Prostate gland (tissue), 2 donors: ENCODE data around the gene TFAM. TPM values are rescaled to one million over a fixed set of nuclear protein-coding genes. Genes with fewer than 3 reads are reported as not detected.

Experiments
- DNase-seq: peaks from one replicate; pipeline ENCODE4 v3.0.0-alpha.2; 2019; ENCODE audit warnings: low spot score
- H3K27ac ChIP-seq, 2 donors: fragments of 200-600 bp; sonication (generic); 2 replicates each; pipeline ENCODE4 v1.5.1; 2017 to 2019
- H3K27me3 ChIP-seq: fragments of 200-600 bp; sonication (generic); replicated peaks from 2 replicates; pipeline ENCODE4 v1.5.1; 2019; ENCODE audit not compliant: insufficient read depth
- H3K36me3 ChIP-seq, 2 donors: fragments of 200-600 bp; sonication (generic); 1 replicate in 1 of 2; 2 replicates in 1 of 2; pipeline versions ENCODE4 v1.5.1 to v1.8.1; 2017 to 2019
- H3K4me1 ChIP-seq: fragments of 200-600 bp; sonication (generic); replicated peaks from 2 replicates; pipeline ENCODE4 v1.5.1; 2019
- H3K4me3 ChIP-seq, 2 donors: fragments of 200-600 bp; sonication (generic); 2 replicates each; pipeline ENCODE4 v1.5.1; 2017 to 2019
- H3K9me3 ChIP-seq: fragments of 200-600 bp; sonication (generic); 2 replicates; pipeline ENCODE4 v1.5.1; 2017
- POLR2A ChIP-seq: fragments of 450-650 bp; IDR thresholded peaks from one replicate; pipeline ENCODE4 v1.6.1; 2016; ENCODE audit warnings: antibody characterized with exemption, mild to moderate bottlenecking
- POLR2AphosphoS5 ChIP-seq: sonication (generic); formaldehyde crosslinking; IDR thresholded peaks from one replicate; pipeline ENCODE4 v1.6.1; 2017; ENCODE audit warnings: antibody characterized with exemption
- WGBS: methylation state at CpG from one replicate; pipeline ENCODE4 v1.1.5; 2018; 5-methylcytosine and 5-hydroxymethylcytosine counted together
- intact Hi-C: fragments of 100-400 bp; cut with DNase I; formaldehyde crosslinking; loops from one replicate; pipeline ENCODE4 v1.14.2; 2022
- total RNA-seq, 2 donors: library from RNA; depleted of rRNA; stranded (reverse); fragments of >200 nt; gene quantifications; one replicate each; pipeline ENCODE4 v1.1.0, GENCODE V29; 2016
- TF ChIP-seq, protein P1 (sequence below), 4 experiments: fragments of 200-600 bp in 2 of 4; fragments of 450-650 bp in 2 of 4; sonication (generic) in 2 of 4; IDR thresholded peaks; 1 replicate in 3 of 4; 2 replicates in 1 of 4; pipeline ENCODE4 v1.5.1; 2016 to 2019; ENCODE audit warnings: antibody characterized with exemption in 4 of 4, mild to moderate bottlenecking in 2 of 4, moderate library complexity in 2 of 4

The TFAM gene
- total RNA-seq, 2 donors from 2014 or later, result 21.0 to 24.4 TPM

GRCh38 chr10:58397830-58398229 is 12.6 kb downstream of the TFAM start:
- intact Hi-C loops, result no loop called here
- no peak for DNase-seq
- H3K27ac ChIP-seq, result no peak overlapping the region
- no peaks in the 10 kb centered on the region for H3K36me3 ChIP-seq
- H3K4me3 ChIP-seq, result no peak overlapping the region
- WGBS, result 96% methylated on average over 3 of the region's 3 CpGs
- no peaks in the 10 kb centered on the region for H3K4me1 ChIP-seq
- no peaks in the 10 kb centered on the region for H3K27me3 ChIP-seq
- no peaks in the 10 kb centered on the region for H3K9me3 ChIP-seq
- no peak for TF ChIP-seq POLR2A
- TF ChIP-seq, protein P1, sequence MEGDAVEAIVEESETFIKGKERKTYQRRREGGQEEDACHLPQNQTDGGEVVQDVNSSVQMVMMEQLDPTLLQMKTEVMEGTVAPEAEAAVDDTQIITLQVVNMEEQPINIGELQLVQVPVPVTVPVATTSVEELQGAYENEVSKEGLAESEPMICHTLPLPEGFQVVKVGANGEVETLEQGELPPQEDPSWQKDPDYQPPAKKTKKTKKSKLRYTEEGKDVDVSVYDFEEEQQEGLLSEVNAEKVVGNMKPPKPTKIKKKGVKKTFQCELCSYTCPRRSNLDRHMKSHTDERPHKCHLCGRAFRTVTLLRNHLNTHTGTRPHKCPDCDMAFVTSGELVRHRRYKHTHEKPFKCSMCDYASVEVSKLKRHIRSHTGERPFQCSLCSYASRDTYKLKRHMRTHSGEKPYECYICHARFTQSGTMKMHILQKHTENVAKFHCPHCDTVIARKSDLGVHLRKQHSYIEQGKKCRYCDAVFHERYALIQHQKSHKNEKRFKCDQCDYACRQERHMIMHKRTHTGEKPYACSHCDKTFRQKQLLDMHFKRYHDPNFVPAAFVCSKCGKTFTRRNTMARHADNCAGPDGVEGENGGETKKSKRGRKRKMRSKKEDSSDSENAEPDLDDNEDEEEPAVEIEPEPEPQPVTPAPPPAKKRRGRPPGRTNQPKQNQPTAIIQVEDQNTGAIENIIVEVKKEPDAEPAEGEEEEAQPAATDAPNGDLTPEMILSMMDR (IDR thresholded peaks at IDR 0.05), result no peak
- TF ChIP-seq POLR2AphosphoS5, result no peak

GRCh38 chr10:58399410-58399809 is 14.2 kb downstream of the TFAM start:
- H3K9me3 ChIP-seq, result no peaks in the 10 kb centered on the region
- 91% methylated on average over 4 of the region's 4 CpGs for WGBS
- intact Hi-C loops, result no loop called here

GRCh38 chr10:58400609-58401008 is 15.4 kb downstream of the TFAM start:
- Histone ChIP-seq H3K9me3 (no peaks in the 10 kb centered on the region), H3K36me3 (no peaks in the 10 kb centered on the region), H3K4me1 (no peaks in the 10 kb centered on the region), H3K27ac (no peak overlapping the region), H3K27me3 (no peaks in the 10 kb centered on the region), H3K4me3 (no peak overlapping the region)
- 20% methylated on average over 1 of the region's 1 CpG for whole genome bisulfite sequencing
- intact Hi-C loops, result no loop called here
- TF ChIP-seq POLR2A (no peak), POLR2AphosphoS5 (no peak)
- TF ChIP-seq, protein P1 (IDR thresholded peaks at IDR 0.05), result no peak
- no peak for DNase-seq

More at GRCh38 chr10:58399410-58399809, 14.2 kb downstream of the TFAM start:
- Histone ChIP-seq H3K4me1 (no peaks in the 10 kb centered on the region), H3K27me3 (no peaks in the 10 kb centered on the region), H3K36me3 (no peaks in the 10 kb centered on the region), H3K4me3 (no peak overlapping the region), H3K27ac (no peak overlapping the region)
- no peak for TF ChIP-seq POLR2AphosphoS5
- TF ChIP-seq, protein P1 (IDR thresholded peaks at IDR 0.05), result no peak
- no peak for TF ChIP-seq POLR2A
- no peak for DNase-seq

- WGBS, result 89% methylated on average over 2 of the region's 2 CpGs
- Histone ChIP-seq H3K36me3 (no peaks in the 10 kb centered on the region), H3K27ac (no peak overlapping the region), H3K9me3 (no peaks in the 10 kb centered on the region), H3K27me3 (no peaks in the 10 kb centered on the region), H3K4me1 (no peaks in the 10 kb centered on the region), H3K4me3 (no peak overlapping the region)
- TF ChIP-seq, protein P1 (IDR thresholded peaks at IDR 0.05), result no peak
- TF ChIP-seq POLR2AphosphoS5 (no peak), POLR2A (no peak)
- intact Hi-C loops, result no loop called here
- DNase-seq, result no peak
Measured at GRCh38 chr10:58404001-58404400, 18.8 kb downstream of the TFAM start.

GRCh38 chr10:58409956-58410610 is 24.9 kb downstream of the TFAM start:
- H3K27ac ChIP-seq, result no peak overlapping the region
- H3K9me3 ChIP-seq, result no peaks in the 10 kb centered on the region
- intact Hi-C loops, result loop anchor here (10.0 kb wide), 1 partner anchor 555 kb away; no protein-coding TSS in a partner anchor
- H3K4me1 ChIP-seq, result no peaks in the 10 kb centered on the region
- DNase-seq, result no peak
- no peaks in the 10 kb centered on the region for H3K27me3 ChIP-seq
- 66% methylated on average over 4 of the region's 4 CpGs for WGBS
- H3K4me3 ChIP-seq, result no peak overlapping the region
- TF ChIP-seq POLR2A (no peak), POLR2AphosphoS5 (no peak)
- TF ChIP-seq, protein P1 (IDR thresholded peaks at IDR 0.05), result no peak
- H3K36me3 ChIP-seq, result no peaks in the 10 kb centered on the region
